Putamen (tissue), 1 donor: ENCODE data around the gene PGD.
"Not testable (repeated sequence)": the region's sequence is repeated elsewhere in the genome, so short reads cannot be mapped to it uniquely, and the experiment has no call there.

Experiments
- DNase-seq: peaks from one replicate; pipeline ENCODE4 v3.0.0-alpha.2; 2016; ENCODE audit warnings: low spot score

The PGD gene

GRCh38 chr1:10399444-10399941, 629 bp downstream of the PGD start:
- no peak for DNase-seq

GRCh38 chr1:10400013-10400412, 1.1 kb downstream of the PGD start:
- no peak for DNase-seq

GRCh38 chr1:10401281-10401680, 2.4 kb downstream of the PGD start:
- DNase-seq: no peak

- DNase-seq: no peak
These were observed 3.9 kb downstream of the PGD start for GRCh38 chr1:10402729-10403274.

- no peak for DNase-seq
These were observed 8.3 kb downstream of the PGD start for GRCh38 chr1:10407201-10407600.

- DNase-seq: no peak
These were observed 16.5 kb downstream of the PGD start for GRCh38 chr1:10415211-10415930.

GRCh38 chr1:10415967-10416366, 17.1 kb downstream of the PGD start:
- DNase-seq: not testable (repeated sequence)

GRCh38 chr1:10418741-10419140, 19.9 kb downstream of the PGD start:
- DNase-seq: not testable (repeated sequence)

GRCh38 chr1:10419351-10419750, 20.5 kb downstream of the PGD start:
- no peak for DNase-seq

- DNase-seq: no peak
These were observed 22.8 kb downstream of the PGD start for GRCh38 chr1:10421637-10422036.

GRCh38 chr1:10424034-10424433, 25.2 kb downstream of the PGD start:
- no peak for DNase-seq

GRCh38 chr1:10424651-10425050, 25.8 kb downstream of the PGD start:
- DNase-seq: no peak

- not testable (repeated sequence) for DNase-seq
These were observed 27.1 kb downstream of the PGD start for GRCh38 chr1:10425826-10426534.

- DNase-seq: not testable (repeated sequence)
These were observed 27.6 kb downstream of the PGD start for GRCh38 chr1:10426535-10426848.

GRCh38 chr1:10428984-10429383, 30.1 kb downstream of the PGD start:
- DNase-seq: no peak

GRCh38 chr1:10429868-10430215, 31.0 kb downstream of the PGD start:
- no peak for DNase-seq

- DNase-seq: peak; percentile 86
These were observed 31.6 kb downstream of the PGD start, which contains the start of gene CENPS for GRCh38 chr1:10430216-10431069. Gene CENPS, plus strand, starts transcription at chr1:10430433. Its CDS starts 85 bp downstream, at chr1:10430518.

GRCh38 chr1:10431070-10431730, 32.3 kb downstream of the PGD start:
- DNase-seq: no peak

GRCh38 chr1:10432910-10433700, 34.2 kb downstream of the PGD start:
- no peak for DNase-seq

- no peak for DNase-seq
These were observed 34.9 kb downstream of the PGD start for GRCh38 chr1:10433790-10434189.

GRCh38 chr1:10434590-10434989, 35.7 kb downstream of the PGD start:
- DNase-seq: peak; percentile 58
